H9 (cell line): ENCODE results near the gene DXO. TPM values are rescaled to one million over a fixed set of nuclear protein-coding genes. Genes with fewer than 3 reads are reported as not detected.
A peak's percentile ranks its signal among the peaks of the same experiment; 100 is the strongest.

ENCODE experiments used
- DNase-seq: peaks from one replicate; pipeline ENCODE4 v3.0.0-alpha.2; 2017
- H2AFZ ChIP-seq: one replicate; pipeline ENCODE4 v1.6.1; 2013; ENCODE audit warnings: mild to moderate bottlenecking, low read length, control low read depth, moderate library complexity
- H2AK5ac ChIP-seq: 2 replicates; pipeline ENCODE4 v1.6.1; 2013; ENCODE audit warnings: low read length, control low read depth, mixed read lengths; ENCODE audit not compliant: insufficient read length
- H2BK120ac ChIP-seq: one replicate; pipeline ENCODE4 v1.6.1; 2013; ENCODE audit warnings: low read depth, mild to moderate bottlenecking, low read length, control low read depth, inconsistent platforms; ENCODE audit not compliant: poor library complexity, severe bottlenecking
- H2BK12ac ChIP-seq: 2 replicates; pipeline ENCODE4 v1.6.1; 2013; ENCODE audit warnings: low read length, control low read depth, mixed read lengths, low read depth; ENCODE audit not compliant: insufficient read length
- H2BK15ac ChIP-seq: 2 replicates; pipeline ENCODE4 v1.6.1; 2013; ENCODE audit warnings: low read depth, low read length, control low read depth
- H2BK20ac ChIP-seq: one replicate; pipeline ENCODE4 v1.6.1; 2013; ENCODE audit warnings: low read depth, mild to moderate bottlenecking, low read length, control low read depth, inconsistent platforms; ENCODE audit not compliant: poor library complexity, severe bottlenecking
- H2BK5ac ChIP-seq: 2 replicates; pipeline ENCODE4 v1.6.1; 2013; ENCODE audit warnings: low read length, control low read depth, mixed read lengths; ENCODE audit not compliant: insufficient read length
- H3K14ac ChIP-seq: 2 replicates; pipeline ENCODE4 v1.6.1; 2013; ENCODE audit warnings: low read length, control low read depth; ENCODE audit not compliant: insufficient read depth
- H3K18ac ChIP-seq: 2 replicates; pipeline ENCODE4 v1.6.1; 2013; ENCODE audit warnings: low read depth, mild to moderate bottlenecking, mixed read lengths, low read length, control low read depth; ENCODE audit not compliant: insufficient read length
- H3K23ac ChIP-seq: 2 replicates; pipeline ENCODE4 v1.6.1; 2013; ENCODE audit warnings: low read length, control low read depth, mixed read lengths, low read depth; ENCODE audit not compliant: insufficient read length
- H3K23me2 ChIP-seq: 2 replicates; pipeline ENCODE4 v1.6.1; 2013; ENCODE audit warnings: low read depth, mild to moderate bottlenecking, mixed read lengths, low read length, control low read depth; ENCODE audit not compliant: insufficient read length, poor library complexity, severe bottlenecking
- H3K27ac ChIP-seq: 2 replicates; pipeline ENCODE4 v1.5.1; 2013; ENCODE audit warnings: low read length, control low read depth, mixed read lengths, low read depth; ENCODE audit not compliant: insufficient read length
- H3K27me3 ChIP-seq: 2 replicates; pipeline ENCODE4 v1.6.1; 2013; ENCODE audit warnings: low read length, control low read depth, inconsistent platforms; ENCODE audit not compliant: insufficient read depth
- H3K4ac ChIP-seq: 2 replicates; pipeline ENCODE4 v1.6.1; 2013; ENCODE audit warnings: low read depth, mild to moderate bottlenecking, control low read depth, inconsistent platforms, low read length, moderate library complexity
- H3K4me1 ChIP-seq: 2 replicates; pipeline ENCODE4 v1.6.1; 2013; ENCODE audit warnings: low read length, control low read depth, inconsistent platforms; ENCODE audit not compliant: insufficient read depth
- H3K4me2 ChIP-seq: 2 replicates; pipeline ENCODE4 v1.6.1; 2013; ENCODE audit warnings: low read length, control low read depth, mixed read lengths; ENCODE audit not compliant: insufficient read length, insufficient read depth
- H3K56ac ChIP-seq: 2 replicates; pipeline ENCODE4 v1.6.1; 2013; ENCODE audit warnings: low read depth, mild to moderate bottlenecking, mixed read lengths, low read length, control low read depth; ENCODE audit not compliant: insufficient read length
- H3K79me1 ChIP-seq: 2 replicates; pipeline ENCODE4 v1.6.1; 2013; ENCODE audit warnings: low read depth, mild to moderate bottlenecking, moderate library complexity, low read length, control low read depth, inconsistent platforms; ENCODE audit not compliant: insufficient read depth, poor library complexity, severe bottlenecking
- H3K79me2 ChIP-seq: 2 replicates; pipeline ENCODE4 v1.6.1; 2013; ENCODE audit warnings: low read length, control low read depth, inconsistent platforms; ENCODE audit not compliant: insufficient read depth
- H3K9ac ChIP-seq: 2 replicates; pipeline ENCODE4 v1.6.1; 2013; ENCODE audit warnings: low read length, control low read depth, mixed read lengths; ENCODE audit not compliant: insufficient read length; ENCODE audit errors: extremely low read depth
- H3K9me3 ChIP-seq: one replicate; pipeline ENCODE4 v1.6.1; 2013; ENCODE audit warnings: low read depth, low read length, inconsistent platforms; ENCODE audit not compliant: control insufficient read depth
- H3T11ph ChIP-seq: one replicate; pipeline ENCODE4 v1.6.1; 2013; ENCODE audit warnings: mild to moderate bottlenecking, low read length, control low read depth, inconsistent platforms
- H4K20me1 ChIP-seq: one replicate; pipeline ENCODE4 v1.6.1; 2013; ENCODE audit not compliant: control insufficient read depth, insufficient read length, insufficient read depth
- H4K5ac ChIP-seq: 2 replicates; pipeline ENCODE4 v1.6.1; 2013; ENCODE audit warnings: low read depth, mild to moderate bottlenecking, mixed read lengths, low read length, control low read depth; ENCODE audit not compliant: insufficient read length
- H4K8ac ChIP-seq: replicated peaks from 2 replicates; pipeline ENCODE4 v1.6.1; 2013; ENCODE audit warnings: low read length, control low read depth, mixed read lengths, low read depth; ENCODE audit not compliant: insufficient read length
- H4K91ac ChIP-seq: 2 replicates; pipeline ENCODE4 v1.6.1; 2013; ENCODE audit warnings: low read depth, mild to moderate bottlenecking, moderate library complexity, mixed read lengths, low read length, control low read depth; ENCODE audit not compliant: insufficient read length
- H3K27ac Mint-ChIP-seq, 3 experiments: 2 replicates in 2 of 3; 3 replicates in 1 of 3; pipeline ENCODE4 v1.8.0; 2020 to 2021; ENCODE audit warnings: mixed read lengths in 3 of 3, mild to moderate bottlenecking in 1 of 3, moderate library complexity in 1 of 3
- H3K27me3 Mint-ChIP-seq: 2 replicates; pipeline ENCODE4 v1.8.0; 2021; ENCODE audit warnings: low read depth, mild to moderate bottlenecking, moderate library complexity, mixed read lengths
- H3K36me3 Mint-ChIP-seq, 3 experiments: 2 replicates in 2 of 3; 3 replicates in 1 of 3; pipeline ENCODE4 v1.8.0; 2020 to 2021; ENCODE audit warnings: low read depth in 3 of 3, mixed read lengths in 3 of 3; ENCODE audit not compliant: insufficient read depth in 1 of 3
- H3K4me1 Mint-ChIP-seq, 2 experiments: 2 replicates each; pipeline ENCODE4 v1.8.0; 2020; ENCODE audit warnings: mixed read lengths in 2 of 2
- H3K4me3 Mint-ChIP-seq, 2 experiments: 2 replicates in 1 of 2; 3 replicates in 1 of 2; pipeline ENCODE4 v1.8.0; 2020 to 2021; ENCODE audit warnings: mild to moderate bottlenecking in 2 of 2, mixed read lengths in 2 of 2, moderate library complexity in 1 of 2
- H3K9me3 Mint-ChIP-seq, 2 experiments: 2 replicates in 1 of 2; 3 replicates in 1 of 2; pipeline ENCODE4 v1.8.0; 2020; ENCODE audit warnings: mild to moderate bottlenecking in 2 of 2, mixed read lengths in 2 of 2, moderate library complexity in 1 of 2
- CTCF ChIP-seq: fragments of 200-600 bp; sonication (generic); conservative IDR thresholded peaks from 3 replicates; pipeline ENCODE4 v1.8.0; 2021; ENCODE audit warnings: antibody characterized with exemption, mild to moderate bottlenecking
- WGBS: extraction: QIAGEN DNeasy Blood & Tissue Kit; methylation state at CpG from one replicate; pipeline ENCODE4 v1.1.7; 2013; ENCODE audit warnings: missing lambda C conversion rate, low lambda C conversion rate, mixed read lengths; ENCODE audit not compliant: insufficient read length; ENCODE audit errors: extremely low coverage; 5-methylcytosine and 5-hydroxymethylcytosine counted together
- total RNA-seq: library from RNA; stranded (reverse); gene quantifications from 2 replicates; pipeline ENCODE4 v1.2.1, GENCODE V29; 2021

The DXO gene
- total RNA-seq, 1 experiment from 2014 or later: 21.6 TPM

GRCh38 chr6:31952140-31952805 lies 19.7 kb downstream of the DXO start:
- H3K23me2 ChIP-seq: no peaks in the 10 kb centered on the region
- H2BK12ac ChIP-seq: no peak overlapping the region
- H2BK5ac ChIP-seq: no peak overlapping the region
- H2BK120ac ChIP-seq: no peak overlapping the region
- Mint-ChIP-seq H3K4me3 (no peak overlapping the region), H3K9me3 (no peaks in the 10 kb centered on the region), H3K36me3 (peaks cover 23 to 66% (median 55%) of the 10 kb centered on the region in 3 experiments; a peak in 6 of 7 replicates), H3K27me3 (peaks cover 17% of the 10 kb centered on the region), H3K27ac (peak overlapping the region in 1 of 3 experiments; percentile 67; a peak in 1 of 7 replicates), H3K4me1 (no peaks in the 10 kb centered on the region)
- no peak overlapping the region for H3T11ph ChIP-seq
- H2AFZ ChIP-seq: no peak overlapping the region
- no peak overlapping the region for H3K4me2 ChIP-seq
- no peak overlapping the region for H2BK15ac ChIP-seq
- no peak overlapping the region for H4K5ac ChIP-seq
- H4K20me1 ChIP-seq: peaks cover 2% of the 10 kb centered on the region
- WGBS: no CpG with 5 or more reads among the region's 5 CpGs
- peak; percentile 51 for DNase-seq
- TF ChIP-seq CTCF: peak; percentile 83
- no peak overlapping the region for H3K4ac ChIP-seq
- no peak overlapping the region for H3K18ac ChIP-seq
- no peaks in the 10 kb centered on the region for H3K9me3 ChIP-seq
- H3K23ac ChIP-seq: no peak overlapping the region
- H3K4me1 ChIP-seq: no peaks in the 10 kb centered on the region
- no peak overlapping the region for H2AK5ac ChIP-seq
- H3K9ac ChIP-seq: no peak overlapping the region
- no peaks in the 10 kb centered on the region for H3K27me3 ChIP-seq
- no peak overlapping the region for H4K8ac ChIP-seq
- H2BK20ac ChIP-seq: no peak overlapping the region
- no peak overlapping the region for H4K91ac ChIP-seq
- no peak overlapping the region for H3K27ac ChIP-seq
- no peaks in the 10 kb centered on the region for H3K79me1 ChIP-seq
- H3K56ac ChIP-seq: no peak overlapping the region
- no peaks in the 10 kb centered on the region for H3K79me2 ChIP-seq
- no peak overlapping the region for H3K14ac ChIP-seq
